HepG2 (cell line): ENCODE data around the gene NDOR1. TPM values are rescaled to one million over a fixed set of nuclear protein-coding genes. Genes with fewer than 3 reads are reported as not detected.

Experiments used
- AGO2 ChIP-seq: fragments of 200-400 bp; formaldehyde crosslinking; optimal IDR thresholded peaks from 2 replicates; pipeline ENCODE3; 2017; ENCODE audit warnings: mild to moderate bottlenecking, low read depth, low read length, moderate library complexity
- ATF7 ChIP-seq, 2 experiments: fragments of 450-650 bp in 1 of 2; sonication (generic) in 1 of 2; formaldehyde crosslinking in 1 of 2; IDR thresholded peaks; 2 replicates each; pipeline versions ENCODE4 v1.4.0 to v1.6.1; 2016 to 2020; ENCODE audit warnings: antibody characterized with exemption in 1 of 2, mild to moderate bottlenecking in 1 of 2, missing genetic modification reagents in 1 of 2
- CBFB ChIP-seq: sonication (generic); formaldehyde crosslinking; IDR thresholded peaks from 2 replicates; pipeline ENCODE4 v1.4.0; 2020; ENCODE audit warnings: missing genetic modification reagents
- CHD4 ChIP-seq: fragments of 200-600 bp; sonication (generic); IDR thresholded peaks from 2 replicates; pipeline ENCODE4 v1.7.0; 2017; ENCODE audit warnings: mild to moderate bottlenecking, low read length, borderline replicate concordance
- E2F5 ChIP-seq: sonication (generic); formaldehyde crosslinking; conservative IDR thresholded peaks from 2 replicates; pipeline ENCODE4 v1.4.0; 2020; ENCODE audit warnings: missing genetic modification reagents
- HHEX ChIP-seq: IDR thresholded peaks from 2 replicates; pipeline ENCODE4 v1.6.1; 2016; ENCODE audit warnings: control low read depth
- HMG20B ChIP-seq: conservative IDR thresholded peaks from 2 replicates; pipeline ENCODE4 v1.6.1; 2016; ENCODE audit warnings: missing genetic modification reagents, missing compliant biosample characterization
- HNF4A ChIP-seq: sonication (generic); formaldehyde crosslinking; IDR thresholded peaks from 2 replicates; pipeline ENCODE4 v1.4.0; 2020; ENCODE audit warnings: missing genetic modification reagents
- JUND ChIP-seq: sonication (generic); formaldehyde crosslinking; IDR thresholded peaks from 2 replicates; pipeline ENCODE4 v1.8.0; 2022; ENCODE audit warnings: mild to moderate bottlenecking, missing genetic modification reagents
- KDM6A ChIP-seq: IDR thresholded peaks from 2 replicates; pipeline ENCODE4 v1.6.1; 2016; ENCODE audit warnings: low read depth
- MEIS1 ChIP-seq: sonication (generic); formaldehyde crosslinking; IDR thresholded peaks from 2 replicates; pipeline ENCODE4 v1.9.0; 2021; ENCODE audit warnings: mild to moderate bottlenecking, missing genetic modification reagents, moderate library complexity, borderline replicate concordance
- MIER2 ChIP-seq: IDR thresholded peaks from 2 replicates; pipeline ENCODE4 v1.6.1; 2016; ENCODE audit warnings: missing biosample characterization, missing genetic modification reagents
- MIER3 ChIP-seq: IDR thresholded peaks from 2 replicates; pipeline ENCODE4 v1.6.1; 2016; ENCODE audit warnings: missing compliant biosample characterization, borderline replicate concordance
- MYC ChIP-seq: sonication (generic); formaldehyde crosslinking; IDR thresholded peaks from 2 replicates; pipeline ENCODE4 v1.9.0; 2021; ENCODE audit warnings: missing genetic modification reagents, borderline replicate concordance
- NCOR1 ChIP-seq: fragments of 200-600 bp; sonication (generic); IDR thresholded peaks from 2 replicates; pipeline ENCODE4 v1.7.0; 2017; ENCODE audit warnings: antibody characterized with exemption, low read length, borderline replicate concordance
- RFX5 ChIP-seq: IDR thresholded peaks from 2 replicates; pipeline ENCODE4 v1.6.1; 2011; ENCODE audit warnings: low read depth, low read length, improper control_type of control experiment
- RXRA ChIP-seq: sonication (generic); formaldehyde crosslinking; IDR thresholded peaks from 2 replicates; pipeline ENCODE4 v1.5.1; 2020; ENCODE audit warnings: missing genetic modification reagents
- SETDB1 ChIP-seq: sonication (generic); formaldehyde crosslinking; IDR thresholded peaks from 2 replicates; pipeline ENCODE4 v1.5.1; 2020; ENCODE audit warnings: missing genetic modification reagents, mild to moderate bottlenecking, borderline replicate concordance
- SRSF9 ChIP-seq: fragments of 200-400 bp; formaldehyde crosslinking; IDR thresholded peaks from 2 replicates; pipeline ENCODE4 v1.6.1; 2018; ENCODE audit warnings: borderline replicate concordance, mild to moderate bottlenecking, low read depth, low read length; ENCODE audit not compliant: insufficient read depth, poor library complexity, severe bottlenecking
- ZEB1 ChIP-seq: IDR thresholded peaks from 2 replicates; pipeline ENCODE4 v1.6.1; 2012; ENCODE audit warnings: mild to moderate bottlenecking, low read depth, inconsistent platforms; ENCODE audit not compliant: insufficient replicate concordance
- ZNF234 ChIP-seq: sonication (generic); formaldehyde crosslinking; conservative IDR thresholded peaks from 2 replicates; pipeline ENCODE4 v1.5.1; 2020; ENCODE audit warnings: mild to moderate bottlenecking, missing genetic modification reagents
- ZNF335 ChIP-seq: sonication (generic); formaldehyde crosslinking; IDR thresholded peaks from 2 replicates; pipeline ENCODE4 v1.4.0; 2020; ENCODE audit warnings: missing genetic modification reagents
- ZNF33A ChIP-seq: sonication (generic); formaldehyde crosslinking; IDR thresholded peaks from 2 replicates; pipeline ENCODE4 v1.5.1; 2020; ENCODE audit warnings: missing genetic modification reagents, mild to moderate bottlenecking, moderate library complexity, borderline replicate concordance
- ZNF510 ChIP-seq: sonication (generic); formaldehyde crosslinking; IDR thresholded peaks from 2 replicates; pipeline ENCODE4 v1.4.0; 2020; ENCODE audit warnings: low read depth, mild to moderate bottlenecking, missing genetic modification reagents
- ZNF556 ChIP-seq: sonication (generic); formaldehyde crosslinking; IDR thresholded peaks from 2 replicates; pipeline ENCODE4 v1.4.0; 2020; ENCODE audit warnings: mild to moderate bottlenecking, missing genetic modification reagents, borderline replicate concordance
- ZNF678 ChIP-seq: sonication (generic); formaldehyde crosslinking; IDR thresholded peaks from 2 replicates; pipeline ENCODE4 v1.4.0; 2020; ENCODE audit warnings: mild to moderate bottlenecking, missing genetic modification reagents
- ZNF850 ChIP-seq: sonication (generic); formaldehyde crosslinking; conservative IDR thresholded peaks from 2 replicates; pipeline ENCODE4 v1.9.0; 2021; ENCODE audit warnings: mild to moderate bottlenecking, missing genetic modification reagents
- ZNF879 ChIP-seq: sonication (generic); formaldehyde crosslinking; IDR thresholded peaks from 2 replicates; pipeline ENCODE4 v1.8.1; 2023; ENCODE audit warnings: missing genetic modification reagents
- ZSCAN25 ChIP-seq: sonication (generic); formaldehyde crosslinking; IDR thresholded peaks from 2 replicates; pipeline ENCODE4 v1.8.0; 2022; ENCODE audit warnings: mild to moderate bottlenecking, missing genetic modification reagents
- polyA plus RNA-seq, 8 experiments: library from polyadenylated mRNA; depleted of rRNA in 3 of 8; stranded (reverse) in 7 of 8; unstranded in 1 of 8; fragments of >200 nt; fragmentation: Illumina TruSeq in 4 of 8; extraction: Trizol in 4 of 8; gene quantifications; 2 replicates each; pipeline versions ENCODE4 v1.2.1 to v1.2.3, GENCODE V29; 2011 to 2016; ENCODE audit warnings: low read depth in 4 of 8, missing spikeins in 1 of 8, mixed read lengths in 1 of 8; ENCODE audit not compliant: insufficient read depth in 1 of 8
- total RNA-seq, 5 experiments: library from RNA; depleted of rRNA; stranded (reverse); fragments of >200 nt; fragmentation: Illumina TruSeq; extraction: Trizol; gene quantifications; 2 replicates each; pipeline ENCODE4 v1.2.3, GENCODE V29; 2016; ENCODE audit warnings: low read depth in 1 of 5
- TF ChIP-seq, protein P1 (sequence below): fragments of 450-650 bp; IDR thresholded peaks from 2 replicates; pipeline ENCODE4 v1.6.1; 2016

Gene NDOR1
- total and polyA plus RNA-seq, 2 of the 13 experiments (the other 11 are each of a cell fraction or from before 2014, with no cell fraction given): 3.6 to 8.7 TPM

- TF ChIP-seq ZNF510 (CRISPR knock-in tag) (no peak), ZNF850 (CRISPR knock-in tag) (no peak), E2F5 (no peak), ATF7 (IDR thresholded peaks at IDR 0.05) (no peak), ATF7 (CRISPR knock-in tag; IDR thresholded peaks at IDR 0.05) (no peak), SRSF9 (no peak), HNF4A (CRISPR knock-in tag) (peak; percentile 38; the same call in 1 of the 2 replicates), MIER3 (peak; percentile 25; the same call in 1 of the 2 replicates), ZSCAN25 (CRISPR knock-in tag) (peak; percentile 88), HHEX (CRISPR knock-in tag) (no peak), ZNF678 (peak; percentile 19; the same call in 1 of the 2 replicates), JUND (no peak), ZNF33A (CRISPR knock-in tag) (no peak), HMG20B (CRISPR knock-in tag) (no peak), NCOR1 (no peak), ZEB1 (no peak), SETDB1 (CRISPR knock-in tag) (no peak), AGO2 (peak; percentile 42), MEIS1 (CRISPR knock-in tag) (no peak), ZNF879 (CRISPR knock-in tag) (no peak), ZNF335 (0 out of 2 replicates have a peak, but pooled peaks have one; percentile 10), RFX5 (no peak), RXRA (CRISPR knock-in tag) (peak; percentile 52; the same call in 1 of the 2 replicates), KDM6A (CRISPR knock-in tag) (no peak), MIER2 (CRISPR knock-in tag) (no peak), ZNF234 (0 out of 2 replicates have a peak, but pooled peaks have one; percentile 79), ZNF556 (CRISPR knock-in tag) (no peak), CBFB (CRISPR knock-in tag) (peak; percentile 19; the same call in 1 of the 2 replicates), MYC (CRISPR knock-in tag) (peak; percentile 73), CHD4 (no peak)
- TF ChIP-seq, protein P1, sequence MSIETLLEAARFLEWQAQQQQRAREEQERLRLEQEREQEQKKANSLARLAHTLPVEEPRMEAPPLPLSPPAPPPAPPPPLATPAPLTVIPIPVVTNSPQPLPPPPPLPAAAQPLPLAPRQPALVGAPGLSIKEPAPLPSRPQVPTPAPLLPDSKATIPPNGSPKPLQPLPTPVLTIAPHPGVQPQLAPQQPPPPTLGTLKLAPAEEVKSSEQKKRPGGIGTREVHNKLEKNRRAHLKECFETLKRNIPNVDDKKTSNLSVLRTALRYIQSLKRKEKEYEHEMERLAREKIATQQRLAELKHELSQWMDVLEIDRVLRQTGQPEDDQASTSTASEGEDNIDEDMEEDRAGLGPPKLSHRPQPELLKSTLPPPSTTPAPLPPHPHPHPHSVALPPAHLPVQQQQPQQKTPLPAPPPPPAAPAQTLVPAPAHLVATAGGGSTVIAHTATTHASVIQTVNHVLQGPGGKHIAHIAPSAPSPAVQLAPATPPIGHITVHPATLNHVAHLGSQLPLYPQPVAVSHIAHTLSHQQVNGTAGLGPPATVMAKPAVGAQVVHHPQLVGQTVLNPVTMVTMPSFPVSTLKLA: 0 out of 2 replicates have a peak, but pooled peaks have one; percentile 4
Measured at GRCh38 chr9:137235424-137236237, 30.1 kb downstream of the NDOR1 start (continued).
